Neuronal stem cell (in vitro differentiated cells): ENCODE results near the gene TCAIM.
"Not testable (repeated sequence)": the region's sequence is repeated elsewhere in the genome, so short reads cannot be mapped to it uniquely, and the experiment has no call there.

Experiments used
- DNase-seq: peaks from one replicate; pipeline ENCODE4 v3.0.0-alpha.2; 2013; ENCODE audit warnings: low spot score
- H2AFZ ChIP-seq: one replicate; pipeline ENCODE4 v1.6.1; 2013; ENCODE audit warnings: mild to moderate bottlenecking, low read length, inconsistent platforms
- H2AK5ac ChIP-seq: 2 replicates; pipeline ENCODE4 v1.6.1; 2013; ENCODE audit warnings: low read depth, mild to moderate bottlenecking, inconsistent platforms, low read length, moderate library complexity, mixed read lengths
- H2BK120ac ChIP-seq: 2 replicates; pipeline ENCODE4 v1.6.1; 2013; ENCODE audit warnings: low read depth, mild to moderate bottlenecking, inconsistent platforms, low read length, moderate library complexity, mixed read lengths
- H2BK12ac ChIP-seq: one replicate; pipeline ENCODE4 v1.6.1; 2013; ENCODE audit warnings: low read length, inconsistent platforms
- H2BK15ac ChIP-seq: 2 replicates; pipeline ENCODE4 v1.6.1; 2013; ENCODE audit warnings: mild to moderate bottlenecking, low read length, inconsistent platforms, mixed read lengths
- H2BK5ac ChIP-seq: one replicate; pipeline ENCODE4 v1.6.1; 2013; ENCODE audit warnings: inconsistent platforms, mild to moderate bottlenecking, low read length, moderate library complexity
- H3K14ac ChIP-seq: one replicate; pipeline ENCODE4 v1.6.1; 2013; ENCODE audit warnings: low read length, inconsistent platforms
- H3K18ac ChIP-seq: 2 replicates; pipeline ENCODE4 v1.6.1; 2013; ENCODE audit warnings: low read length, inconsistent platforms
- H3K23ac ChIP-seq: 2 replicates; pipeline ENCODE4 v1.6.1; 2013; ENCODE audit warnings: low read depth, mild to moderate bottlenecking, mixed read lengths, low read length, inconsistent platforms; ENCODE audit not compliant: poor library complexity
- H3K27ac ChIP-seq: replicated peaks from 3 replicates; pipeline ENCODE4 v1.5.1; 2013; ENCODE audit warnings: low read length, inconsistent platforms
- H3K27me3 ChIP-seq, 3 experiments: 2 replicates each; pipeline ENCODE4 v1.6.1; 2013; ENCODE audit warnings: low read length in 3 of 3, mild to moderate bottlenecking in 2 of 3, inconsistent platforms in 1 of 3, low read depth in 1 of 3, mixed read lengths in 1 of 3, moderate library complexity in 1 of 3; ENCODE audit not compliant: control insufficient read depth in 3 of 3, insufficient read depth in 3 of 3
- H3K36me3 ChIP-seq, 2 donors: replicated peaks in 1 of 2; 2 replicates each; pipeline ENCODE4 v1.6.1; 2013; ENCODE audit warnings: low read length in 2 of 2; ENCODE audit not compliant: control insufficient read depth in 2 of 2, insufficient read depth in 2 of 2
- H3K4ac ChIP-seq: 2 replicates; pipeline ENCODE4 v1.6.1; 2013; ENCODE audit warnings: inconsistent platforms, mild to moderate bottlenecking, low read length, moderate library complexity
- H3K4me1 ChIP-seq, 2 donors: 1 replicate in 1 of 2; 2 replicates in 1 of 2; pipeline ENCODE4 v1.6.1; 2013; ENCODE audit warnings: low read length in 2 of 2, low read depth in 1 of 2; ENCODE audit not compliant: control insufficient read depth in 2 of 2, insufficient read depth in 1 of 2
- H3K4me2 ChIP-seq: one replicate; pipeline ENCODE4 v1.6.1; 2013; ENCODE audit warnings: mild to moderate bottlenecking, low read length, inconsistent platforms; ENCODE audit not compliant: insufficient read depth, poor library complexity, severe bottlenecking
- H3K4me3 ChIP-seq, 2 donors: 2 replicates each; pipeline ENCODE4 v1.5.1; 2013; ENCODE audit warnings: low read length in 2 of 2, mild to moderate bottlenecking in 2 of 2, inconsistent platforms in 1 of 2, moderate library complexity in 1 of 2
- H3K79me1 ChIP-seq: one replicate; pipeline ENCODE4 v1.6.1; 2013; ENCODE audit warnings: low read depth, mild to moderate bottlenecking, inconsistent platforms, low read length, moderate library complexity
- H3K9ac ChIP-seq: one replicate; pipeline ENCODE4 v1.6.1; 2013; ENCODE audit warnings: mild to moderate bottlenecking, low read depth, low read length, inconsistent platforms; ENCODE audit not compliant: poor library complexity
- H3K9me3 ChIP-seq, 2 donors: replicated peaks in 1 of 2; 2 replicates each; pipeline versions ENCODE3 to v1.6.1; 2013; ENCODE audit warnings: low read length in 2 of 2, mild to moderate bottlenecking in 2 of 2, inconsistent platforms in 1 of 2, low read depth in 1 of 2, mixed read lengths in 1 of 2, moderate library complexity in 1 of 2; ENCODE audit not compliant: control insufficient read depth in 2 of 2, insufficient read depth in 1 of 2
- H4K8ac ChIP-seq: one replicate; pipeline ENCODE4 v1.6.1; 2013; ENCODE audit warnings: low read depth, mild to moderate bottlenecking, inconsistent platforms, low read length, moderate library complexity
- H4K91ac ChIP-seq: one replicate; pipeline ENCODE4 v1.6.1; 2013; ENCODE audit warnings: low read length, low read depth, mild to moderate bottlenecking, inconsistent platforms; ENCODE audit not compliant: poor library complexity
- WGBS, 2 donors: extraction: QIAGEN DNeasy Blood & Tissue Kit; methylation state at CpG; one replicate each; pipeline ENCODE4 v1.1.7; 2013; ENCODE audit warnings: missing lambda C conversion rate in 2 of 2, mixed read lengths in 1 of 2; ENCODE audit not compliant: insufficient read length in 2 of 2, insufficient replicate concordance in 1 of 2; ENCODE audit errors: extremely low coverage in 2 of 2; 5-methylcytosine and 5-hydroxymethylcytosine counted together

The TCAIM gene

GRCh38 chr3:44418118-44418517 lies 79.6 kb downstream of the TCAIM start:
- H3K18ac ChIP-seq, H3K14ac ChIP-seq, H2BK12ac ChIP-seq, H2AFZ ChIP-seq, H3K27ac ChIP-seq, H3K4me3 ChIP-seq, H3K4me1 ChIP-seq, H3K9ac ChIP-seq, H3K36me3 ChIP-seq, DNase-seq, H3K4ac ChIP-seq, H4K91ac ChIP-seq, H3K9me3 ChIP-seq, H2BK15ac ChIP-seq, H4K8ac ChIP-seq, H2AK5ac ChIP-seq, H3K27me3 ChIP-seq, H2BK120ac ChIP-seq, H3K79me1 ChIP-seq, H3K23ac ChIP-seq, H3K4me2 ChIP-seq: not testable (repeated sequence)
- peak overlapping the region; percentile 3 for H2BK5ac ChIP-seq
- no CpG with 5 or more reads among the region's 4 CpGs for WGBS, 2 donors

- H3K27ac ChIP-seq: no peak overlapping the region
- no peak overlapping the region for H3K14ac ChIP-seq
- H3K4me3 ChIP-seq: no peak overlapping the region
- DNase-seq: no peak
- no peak overlapping the region for H4K8ac ChIP-seq
- H3K36me3 ChIP-seq: no peaks in the 10 kb centered on the region
- H3K23ac ChIP-seq: no peak overlapping the region
- H2BK120ac ChIP-seq: no peak overlapping the region
- H2BK12ac ChIP-seq: no peak overlapping the region
- no peak overlapping the region for H4K91ac ChIP-seq
- H3K4me1 ChIP-seq: peaks cover 0 to 4% of the 10 kb centered on the region in 2 donors
- H3K79me1 ChIP-seq: no peaks in the 10 kb centered on the region
- WGBS, 2 donors: no CpG with 5 or more reads among the region's 2 CpGs
- peaks cover 0 to 3% (median 0%) of the 10 kb centered on the region in 3 experiments for H3K27me3 ChIP-seq
- no peak overlapping the region for H2BK15ac ChIP-seq
- H3K9ac ChIP-seq: no peak overlapping the region
- H2AK5ac ChIP-seq: no peak overlapping the region
- H2AFZ ChIP-seq: no peak overlapping the region
- no peak overlapping the region for H3K4ac ChIP-seq
- H3K4me2 ChIP-seq: no peak overlapping the region
- no peaks in the 10 kb centered on the region for H3K9me3 ChIP-seq
- no peak overlapping the region for H2BK5ac ChIP-seq
- no peak overlapping the region for H3K18ac ChIP-seq
Observed at GRCh38 chr3:44418549-44418948, 80.0 kb downstream of the TCAIM start.

GRCh38 chr3:44419116-44419922 lies 80.8 kb downstream of the TCAIM start:
- H3K9me3 ChIP-seq: no peaks in the 10 kb centered on the region
- H3K23ac ChIP-seq: no peak overlapping the region
- H3K36me3 ChIP-seq: no peaks in the 10 kb centered on the region
- no peak for DNase-seq
- no peak overlapping the region for H2AFZ ChIP-seq
- H3K14ac ChIP-seq: no peak overlapping the region
- peak overlapping the region; percentile 38 for H3K9ac ChIP-seq
- H2BK5ac ChIP-seq: no peak overlapping the region
- peaks cover 0 to 3% (median 0%) of the 10 kb centered on the region in 3 experiments for H3K27me3 ChIP-seq
- no peak overlapping the region for H4K91ac ChIP-seq
- H3K18ac ChIP-seq: peak overlapping the region; percentile 41
- H3K4me1 ChIP-seq: peaks cover 0 to 4% of the 10 kb centered on the region in 2 donors
- H2BK15ac ChIP-seq: no peak overlapping the region
- H3K4ac ChIP-seq: no peak overlapping the region
- no peak overlapping the region for H2BK12ac ChIP-seq
- H2AK5ac ChIP-seq: peak overlapping the region; percentile 33
- H3K4me3 ChIP-seq: no peak overlapping the region
- no peak overlapping the region for H3K4me2 ChIP-seq
- H2BK120ac ChIP-seq: no peak overlapping the region
- H4K8ac ChIP-seq: no peak overlapping the region
- H3K79me1 ChIP-seq: no peaks in the 10 kb centered on the region
- H3K27ac ChIP-seq: no peak overlapping the region
- no CpG with 5 or more reads among the region's 11 CpGs for WGBS, 2 donors

- no CpG with 5 or more reads among the region's 14 CpGs for WGBS, 2 donors
Observed at GRCh38 chr3:44419923-44420650, 81.5 kb downstream of the TCAIM start.

More at GRCh38 chr3:44419923-44420650, 81.5 kb downstream of the TCAIM start:
- H2BK12ac ChIP-seq: peak overlapping the region; percentile 86
- H3K9me3 ChIP-seq: no peaks in the 10 kb centered on the region
- no peak overlapping the region for H2BK5ac ChIP-seq
- no peak overlapping the region for H2BK15ac ChIP-seq
- no peak overlapping the region for H3K27ac ChIP-seq
- no peak for DNase-seq
- H3K4me2 ChIP-seq: no peak overlapping the region
- no peak overlapping the region for H3K4me3 ChIP-seq
- peak overlapping the region; percentile 66 for H3K23ac ChIP-seq
- no peak overlapping the region for H4K91ac ChIP-seq
- H3K4me1 ChIP-seq: peaks cover 0 to 4% of the 10 kb centered on the region in 2 donors
- no peak overlapping the region for H4K8ac ChIP-seq
- no peak overlapping the region for H3K14ac ChIP-seq
- H3K4ac ChIP-seq: no peak overlapping the region
- H2AK5ac ChIP-seq: peak overlapping the region; percentile 6
- no peak overlapping the region for H3K9ac ChIP-seq
- H2AFZ ChIP-seq: no peak overlapping the region
- no peaks in the 10 kb centered on the region for H3K36me3 ChIP-seq
- H3K27me3 ChIP-seq: peaks cover 0 to 3% (median 0%) of the 10 kb centered on the region in 3 experiments
- H3K18ac ChIP-seq: peak overlapping the region; percentile 65
- no peak overlapping the region for H2BK120ac ChIP-seq
- H3K79me1 ChIP-seq: no peaks in the 10 kb centered on the region
